GM10847 (cell line): ENCODE data around the gene ZNF512B.

Experiments
- POLR2A ChIP-seq: IDR thresholded peaks from 2 replicates; pipeline ENCODE4 v1.6.1; 2011; ENCODE audit not compliant: insufficient read length; ENCODE audit errors: extremely low read depth

The ZNF512B gene

DNA sequence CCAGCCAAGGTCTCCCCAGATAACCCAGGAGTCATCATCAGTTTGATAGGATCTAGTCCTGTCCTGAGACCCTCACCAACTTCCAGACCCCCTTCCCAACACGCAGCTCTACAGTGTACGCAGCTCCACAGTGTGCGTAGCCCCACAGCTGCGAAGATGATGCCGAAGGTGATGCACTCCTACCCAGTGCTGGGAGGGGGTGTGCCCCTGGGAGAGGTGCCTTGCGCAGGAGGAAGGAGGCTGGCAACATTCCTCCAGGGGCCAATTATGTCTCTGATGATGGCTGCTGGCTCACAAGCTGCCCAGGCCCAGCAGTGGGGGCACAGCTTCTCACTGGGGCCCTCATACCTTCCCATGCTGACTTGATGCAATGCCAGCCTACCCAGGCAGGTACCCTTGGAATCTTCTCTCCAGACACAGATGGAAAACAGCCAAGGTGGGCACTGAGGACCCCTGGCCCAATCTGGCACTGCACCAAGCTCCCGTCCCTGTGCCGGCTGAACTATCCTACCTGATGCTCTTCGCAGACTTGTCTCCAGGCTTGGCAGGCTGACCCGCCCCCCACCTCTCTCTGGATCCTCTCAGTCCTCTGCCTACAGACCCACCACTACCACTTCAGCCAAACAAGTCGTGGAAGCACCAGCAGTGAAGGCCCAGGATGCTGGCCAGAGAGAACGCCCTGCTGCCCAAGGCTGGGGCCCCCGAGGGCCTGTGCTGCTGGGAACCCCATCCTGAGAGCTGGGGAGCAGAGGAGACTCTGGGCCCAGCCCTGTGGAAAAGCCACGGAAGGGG lies 1.4 kb downstream of the ZNF512B start:
- no peak for TF ChIP-seq POLR2A

DNA sequence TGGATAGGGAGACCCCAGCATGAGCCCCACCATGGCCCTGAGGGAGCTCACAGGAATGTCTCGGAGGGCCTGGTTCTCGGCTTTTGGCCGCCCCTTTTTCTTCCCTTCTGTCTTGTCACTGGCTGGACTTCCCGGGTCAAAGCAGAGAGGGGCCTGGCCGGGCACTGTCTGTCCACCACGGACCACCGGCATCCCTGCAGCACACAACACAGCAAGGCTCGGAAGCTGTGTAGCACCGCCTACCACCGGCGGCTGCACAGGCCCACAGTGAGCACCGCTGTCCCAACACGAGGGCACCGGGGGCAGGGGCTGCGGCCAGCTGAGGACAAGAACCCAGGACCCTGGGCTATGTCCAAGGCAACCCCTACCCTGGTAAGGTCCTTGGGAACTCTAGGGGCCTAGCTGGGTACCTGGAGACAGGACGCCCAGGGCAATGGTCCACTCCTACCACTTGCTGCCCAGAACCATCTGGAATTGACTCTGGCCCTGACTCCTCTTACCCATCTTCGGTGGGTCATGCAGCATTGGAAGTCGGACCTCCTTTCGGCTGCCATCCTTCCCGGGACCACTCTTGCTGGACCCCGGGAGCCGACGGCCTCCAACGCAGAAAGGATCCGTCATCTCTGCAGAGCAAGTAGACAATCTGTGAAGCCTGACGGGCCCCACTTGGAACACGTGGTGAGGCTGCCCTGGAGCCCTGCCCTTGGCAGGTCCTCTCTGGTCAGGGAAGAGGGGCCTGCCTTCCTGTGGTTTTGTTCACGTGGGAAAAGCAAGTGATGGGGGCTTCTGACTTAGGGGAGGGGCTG lies 2.2 kb downstream of the ZNF512B start:
- no peak for TF ChIP-seq POLR2A

DNA sequence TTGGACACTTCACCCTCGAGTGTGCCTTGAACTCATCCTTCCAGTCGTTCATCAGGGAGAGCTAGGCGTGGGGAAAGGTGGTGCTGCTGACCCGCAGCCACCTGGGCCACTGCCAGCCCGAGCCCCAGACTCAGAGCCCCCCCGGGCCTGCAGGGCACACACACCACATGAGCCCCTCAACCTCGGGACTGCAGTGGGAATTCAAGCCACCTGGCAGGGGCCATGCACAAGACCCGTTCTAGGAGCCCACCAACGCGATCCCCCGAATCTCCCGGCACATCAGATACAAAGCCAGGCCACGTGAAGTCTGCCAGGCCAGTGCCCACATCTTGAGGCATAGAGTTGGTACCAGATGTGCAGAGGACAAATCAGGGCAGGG lies 2.8 kb downstream of the ZNF512B start:
- TF ChIP-seq POLR2A = no peak

DNA sequence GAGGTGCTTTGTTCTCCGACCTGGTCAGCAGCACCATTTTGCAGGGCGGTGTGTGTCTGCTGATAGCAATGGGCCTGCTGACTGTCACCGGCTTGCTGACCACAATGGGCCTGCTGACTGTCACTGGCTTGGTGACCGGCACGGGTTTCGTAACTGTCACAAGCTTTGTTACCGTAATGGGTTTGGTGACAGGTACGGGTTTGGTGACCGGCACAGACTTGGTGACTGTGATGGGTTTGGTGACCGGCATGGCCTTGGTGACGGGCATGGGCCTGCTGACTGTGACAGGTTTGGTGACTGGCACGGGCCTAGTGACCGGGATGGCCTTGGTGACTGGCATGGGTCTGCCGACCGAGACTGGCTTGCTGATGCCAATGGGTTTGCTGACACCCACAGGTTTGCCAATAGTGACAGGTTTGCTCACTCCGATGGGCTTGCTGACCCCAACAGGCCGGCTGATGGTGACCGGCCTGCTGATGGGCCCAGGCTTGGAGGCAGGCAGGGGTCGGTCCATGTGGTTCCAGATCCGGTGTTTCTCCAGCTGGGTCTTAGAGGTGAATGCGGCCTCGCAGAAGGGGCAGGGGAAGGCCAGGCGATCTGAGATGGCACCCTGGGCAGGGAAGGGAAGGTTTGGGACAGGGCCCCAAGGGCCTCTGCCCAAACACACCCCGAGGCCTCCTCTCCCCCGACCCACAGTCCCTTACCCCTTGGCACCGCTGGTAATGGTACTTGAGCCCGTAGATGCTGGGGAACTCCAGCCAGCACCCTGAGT lies 3.4 kb downstream of the ZNF512B start:
- no peak for TF ChIP-seq POLR2A

DNA sequence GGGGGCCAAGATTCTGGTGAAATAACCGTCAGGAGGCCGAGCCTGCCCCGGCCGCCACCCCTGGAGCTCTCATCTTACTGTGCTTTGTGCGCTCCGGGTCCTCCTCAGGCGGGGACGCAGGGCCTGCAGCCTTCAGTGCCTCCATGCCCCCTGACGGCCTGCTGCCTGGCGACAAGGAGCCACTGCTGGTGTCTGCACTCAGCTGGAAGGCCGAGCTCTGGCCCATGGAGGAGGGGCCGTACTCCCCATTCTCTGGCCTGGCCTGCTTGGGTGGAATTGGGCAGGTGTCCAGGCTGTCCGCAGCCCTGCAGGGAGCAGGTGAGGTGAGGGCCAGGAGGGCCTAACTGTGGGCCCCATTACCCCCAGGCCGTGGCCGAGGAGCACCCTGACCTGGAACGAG lies 5.3 kb downstream of the ZNF512B start:
- TF ChIP-seq POLR2A = no peak

DNA sequence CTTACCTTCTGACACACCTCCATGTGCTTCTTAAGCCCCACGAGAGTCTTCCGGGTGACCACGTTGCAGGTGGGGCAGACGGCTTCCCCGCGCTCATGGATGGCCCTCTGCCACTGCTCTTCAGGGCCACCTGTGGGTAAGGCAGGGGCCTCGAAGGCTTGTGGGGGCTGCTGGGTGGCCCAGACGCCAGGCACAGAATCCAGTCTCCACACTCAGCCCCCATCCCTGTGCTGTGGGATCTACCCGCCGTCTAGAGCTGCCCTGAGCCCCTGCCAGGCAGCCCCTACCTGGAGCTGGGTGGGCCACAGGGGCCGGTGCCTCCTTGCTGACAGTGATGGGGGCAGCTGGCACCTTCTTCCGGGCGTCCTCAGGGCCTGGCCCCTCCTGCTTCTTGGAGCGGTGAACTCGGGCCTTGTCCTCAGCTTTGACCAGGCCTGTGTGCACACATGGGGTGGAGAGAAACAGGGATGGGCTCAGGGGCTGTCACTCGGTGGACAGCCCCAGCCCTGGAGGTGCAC lies 5.9 kb downstream of the ZNF512B start:
- TF ChIP-seq POLR2A = no peak

DNA sequence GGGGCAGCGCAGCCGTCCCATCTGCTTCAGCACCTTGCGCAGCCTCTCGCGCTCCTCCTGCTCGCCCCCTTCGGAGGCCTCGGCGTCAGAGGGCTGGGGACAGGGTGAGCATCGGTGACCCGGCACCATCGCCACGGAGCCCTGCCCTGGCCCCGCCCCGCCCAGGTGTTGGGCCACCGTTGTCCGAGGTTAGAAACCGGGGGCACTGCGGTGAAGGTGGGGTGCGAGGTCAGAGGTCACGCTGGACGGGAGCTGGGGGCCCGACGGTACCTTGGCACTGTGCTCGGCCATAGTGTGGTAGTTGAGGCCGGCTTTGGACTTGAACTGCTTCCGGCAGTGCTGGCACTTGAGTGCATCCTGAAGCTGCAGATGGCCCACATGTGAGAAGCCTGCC lies 6.4 kb downstream of the ZNF512B start:
- no peak for TF ChIP-seq POLR2A

DNA sequence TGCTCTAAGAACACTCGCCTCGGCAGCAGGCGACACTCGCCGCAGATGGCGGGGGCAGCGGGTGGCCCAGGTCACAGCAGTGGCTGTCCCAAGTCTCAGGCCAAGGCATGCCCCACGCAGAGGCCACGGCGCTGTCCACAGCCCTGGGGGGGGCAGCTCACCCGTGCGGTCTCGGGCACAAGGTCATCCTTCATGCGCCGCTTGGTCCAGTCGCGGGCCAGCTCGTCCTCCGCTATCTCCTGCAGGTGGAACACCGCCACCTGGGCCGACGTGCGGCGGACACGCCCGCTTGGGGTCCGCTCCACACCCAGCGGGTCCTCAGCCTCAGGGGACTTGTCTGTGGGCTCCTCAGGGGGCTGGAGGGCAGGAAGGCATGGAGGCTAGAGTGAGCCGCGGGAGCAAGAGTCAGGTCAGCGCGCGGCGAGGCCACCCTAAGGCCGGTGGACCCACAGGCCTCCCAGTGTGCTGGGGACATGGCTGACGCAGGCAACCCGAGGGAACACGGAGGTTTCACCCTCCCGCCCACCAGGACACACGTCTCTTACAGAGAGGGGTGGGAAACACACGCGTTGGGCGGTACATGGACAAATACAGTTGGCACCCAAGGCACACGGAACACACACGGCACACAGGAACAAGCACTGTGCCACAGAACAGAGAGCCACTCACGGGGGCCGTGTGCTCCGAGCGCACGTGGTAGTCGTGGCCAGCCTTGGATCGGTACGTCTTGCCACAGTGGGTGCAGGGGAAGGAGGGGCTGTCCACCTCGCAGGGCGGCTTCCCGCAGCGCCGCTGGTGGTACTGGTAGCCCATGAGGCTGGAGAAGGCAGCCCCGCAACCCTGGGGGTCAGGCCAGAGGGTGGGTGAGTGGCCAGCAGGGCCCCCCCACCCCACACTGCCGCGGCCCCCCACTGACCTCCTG lies 7.0 kb downstream of the ZNF512B start:
- no peak for TF ChIP-seq POLR2A

DNA sequence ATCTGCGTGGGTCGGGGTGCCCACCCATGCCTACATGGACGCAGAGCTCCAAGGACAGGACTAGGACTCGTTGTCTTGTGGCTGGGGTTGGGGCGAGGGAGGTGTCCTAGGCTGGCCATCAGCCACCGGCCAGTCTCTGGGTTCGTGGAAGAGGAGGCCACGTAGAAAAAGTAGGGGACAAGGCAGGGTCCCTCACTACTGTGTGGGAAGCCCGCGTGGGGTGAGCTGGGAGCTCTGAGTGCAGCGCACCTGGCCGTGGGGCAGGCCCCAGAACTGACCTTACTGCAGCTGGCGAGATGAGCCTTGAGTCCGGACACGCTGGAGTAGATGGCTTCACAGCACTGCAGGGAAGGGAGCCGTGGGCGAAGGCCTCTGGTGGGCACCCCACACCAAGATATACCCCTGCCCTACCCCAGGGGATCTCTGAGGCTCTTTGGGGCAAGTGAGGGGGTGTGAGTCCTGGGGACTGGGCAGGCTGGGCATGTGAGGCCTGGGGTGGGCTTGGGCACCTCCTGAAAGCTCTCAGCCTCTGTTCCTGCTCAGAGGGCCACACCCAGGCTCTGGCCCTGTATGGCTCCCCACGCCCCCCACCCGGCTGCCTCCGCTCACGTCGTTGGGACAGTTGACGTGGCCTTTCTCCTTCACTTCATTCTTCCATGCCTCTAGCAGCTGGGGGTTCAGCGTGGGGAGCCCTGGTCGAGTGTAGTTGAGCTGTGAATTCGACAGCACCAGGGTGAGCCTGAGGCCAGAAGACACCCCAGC lies 7.9 kb downstream of the ZNF512B start:
- TF ChIP-seq POLR2A = no peak

DNA sequence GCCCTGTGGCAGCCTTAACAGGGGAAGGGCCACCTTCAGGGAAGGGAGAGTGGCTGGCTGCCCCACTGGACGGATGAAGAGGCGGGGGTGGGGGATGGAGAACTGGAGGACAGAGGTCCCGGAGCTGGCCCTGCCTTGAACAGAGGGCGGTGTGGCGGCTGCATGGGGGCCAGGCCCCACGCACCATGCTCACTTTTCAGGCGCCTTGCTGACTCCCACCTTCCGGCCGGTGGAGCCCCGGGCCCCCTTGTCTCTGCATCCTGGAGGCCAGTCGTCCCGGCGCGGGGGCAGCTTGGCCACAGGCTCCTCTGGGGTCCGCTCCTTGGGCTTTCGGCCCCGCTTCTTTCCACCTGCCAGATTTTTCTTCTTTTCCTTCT lies 10.0 kb downstream of the ZNF512B start:
- no peak for TF ChIP-seq POLR2A

DNA sequence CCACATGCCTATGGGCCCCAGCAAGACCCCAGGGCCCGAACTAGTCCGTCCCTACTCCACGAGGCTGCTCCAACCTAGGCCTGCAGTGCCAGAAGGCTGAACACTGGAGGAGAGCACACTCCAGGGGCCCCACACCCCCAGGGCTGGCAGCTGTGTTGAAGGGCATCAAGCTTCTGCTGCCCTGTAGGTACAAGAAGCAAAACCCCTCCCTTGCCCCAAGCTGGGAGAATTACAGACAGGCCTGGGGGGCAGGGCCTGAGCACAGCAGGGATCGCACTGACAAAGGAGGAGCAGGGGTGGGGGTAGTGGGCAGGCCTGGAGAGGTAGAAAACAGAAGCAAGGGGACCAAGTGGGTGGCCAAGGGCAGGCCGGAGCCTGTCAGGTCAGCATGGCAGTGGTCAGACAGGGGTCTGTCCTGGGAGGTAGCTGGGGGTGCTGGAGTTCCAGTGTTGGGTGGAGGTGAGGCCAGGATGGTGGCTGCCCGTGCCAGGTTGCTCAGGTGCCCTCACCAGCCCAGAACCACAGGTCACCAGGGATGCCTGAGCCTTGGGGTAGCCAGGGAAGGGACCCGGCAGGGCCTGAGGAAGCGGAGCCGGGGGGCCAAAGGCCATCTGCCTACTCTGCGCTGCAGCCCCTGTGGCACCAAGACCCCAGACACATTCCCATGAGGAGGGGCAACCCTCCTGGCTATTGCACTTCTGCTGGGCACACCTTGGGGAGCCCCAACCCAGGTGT lies 10.6 kb downstream of the ZNF512B start:
- TF ChIP-seq POLR2A = no peak

DNA sequence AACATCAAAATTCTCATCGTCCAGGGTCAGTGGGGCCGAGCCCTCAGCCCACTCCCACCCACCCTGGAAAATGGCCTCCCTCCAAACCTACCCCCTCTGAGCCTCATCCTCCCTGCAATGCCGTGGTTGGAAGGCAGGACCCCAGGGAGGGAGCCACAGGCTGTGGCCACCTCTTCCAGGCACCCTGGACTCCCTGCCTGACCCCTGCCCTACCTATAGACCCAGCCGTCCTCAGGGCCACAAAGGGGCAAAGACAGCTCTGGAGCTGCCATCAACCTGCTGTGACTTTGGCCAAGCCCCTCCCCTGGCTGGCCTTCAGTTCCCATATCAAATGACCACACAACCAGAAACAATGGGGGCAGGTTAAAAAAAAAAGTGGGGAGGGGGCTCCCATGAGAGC lies 11.3 kb downstream of the ZNF512B start:
- no peak for TF ChIP-seq POLR2A

DNA sequence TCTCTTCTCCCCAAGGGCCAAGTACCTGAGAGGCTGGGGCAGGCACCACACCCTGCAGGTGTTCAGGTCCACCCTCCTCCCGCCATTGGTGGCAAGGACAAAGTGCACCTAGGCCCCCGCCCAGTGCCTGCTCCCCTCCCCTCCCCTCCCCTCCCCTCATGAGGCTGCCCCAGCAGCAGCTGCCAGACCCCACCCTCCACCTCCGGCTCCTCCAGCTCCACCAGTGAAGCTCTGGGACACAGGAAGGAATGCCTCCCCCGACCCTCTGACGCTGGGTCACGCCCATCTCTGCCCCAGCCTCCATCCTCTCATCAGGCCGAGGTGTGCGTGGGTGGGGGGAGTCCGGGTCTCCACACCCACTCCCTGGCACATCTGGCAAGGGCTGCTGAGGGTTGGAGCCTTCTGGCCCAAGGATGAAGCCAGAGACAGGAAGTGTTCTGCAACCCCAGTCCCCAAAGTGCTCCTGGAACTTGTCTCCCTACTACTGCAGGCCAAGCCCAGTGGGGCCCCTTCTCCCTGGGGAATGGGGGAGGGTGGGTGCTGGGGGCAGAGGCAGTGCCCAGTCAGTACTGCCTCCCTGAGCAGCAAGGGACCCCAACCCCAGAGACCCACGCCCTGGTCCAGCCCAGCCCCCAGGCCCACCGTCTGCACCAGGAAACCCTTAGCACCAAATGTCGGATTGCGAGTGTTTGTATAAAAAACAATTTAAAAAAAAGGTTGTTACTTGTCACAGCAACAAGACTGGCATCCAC lies 11.9 kb downstream of the ZNF512B start:
- no peak for TF ChIP-seq POLR2A
